OCI-LY7 (cell line): ENCODE results near the gene BMP8A.

Experiments used
- CTCF ChIP-seq: fragments of 200-600 bp; sonication (generic); conservative IDR thresholded peaks from 2 replicates; pipeline ENCODE4 v1.5.1; 2014; ENCODE audit warnings: mild to moderate bottlenecking, antibody characterized with exemption, low read length, moderate library complexity, mixed read lengths
- EZH2phosphoT487 ChIP-seq: fragments of 200-600 bp; sonication (generic); IDR thresholded peaks from 2 replicates; pipeline ENCODE4 v1.6.1; 2018; ENCODE audit warnings: low read depth, borderline replicate concordance, mild to moderate bottlenecking, mixed run types, antibody characterized with exemption, low read length, moderate library complexity, mixed read lengths

GRCh38 chr1:39528082-39528481, 36.6 kb downstream of the BMP8A start:
- no peak for TF ChIP-seq CTCF
- TF ChIP-seq EZH2phosphoT487 = no peak
